ENCODE measurements around the gene GRIK3.

GRCh38 chr1:36864182-36864822 lies 170.0 kb downstream of the GRIK3 start:
- TF ChIP-seq EZH2 (IDR thresholded peaks at IDR 0.05; ENCODE audit: low read length, missing control alignments) = no peak
- TF ChIP-seq CTCF (conservative IDR thresholded peaks at IDR 0.05 in 1 of 2, IDR thresholded peaks at IDR 0.05 in 1 of 2; ENCODE audit: low read depth in 1 of 2, low read length in 2 of 2) = peak in 1 of 2 donors; percentile 6

Data from fibroblast of lung (primary cell).